ENCODE data around the gene AJAP1.

The AJAP1 gene

GRCh38 chr1:4728319-4729089 lies 74.1 kb downstream of the AJAP1 start:
- in situ Hi-C loops (cut with MboI; ENCODE audit: low sequenced_read_pairs) = no loop called here

GRCh38 chr1:4729090-4729471 lies 74.7 kb downstream of the AJAP1 start:
- in situ Hi-C loops (cut with MboI; ENCODE audit: low sequenced_read_pairs) = no loop called here

- in situ Hi-C loops (cut with MboI; ENCODE audit: low sequenced_read_pairs) = no loop called here
These were observed 75.7 kb downstream of the AJAP1 start for GRCh38 chr1:4730078-4730477.

DNA sequence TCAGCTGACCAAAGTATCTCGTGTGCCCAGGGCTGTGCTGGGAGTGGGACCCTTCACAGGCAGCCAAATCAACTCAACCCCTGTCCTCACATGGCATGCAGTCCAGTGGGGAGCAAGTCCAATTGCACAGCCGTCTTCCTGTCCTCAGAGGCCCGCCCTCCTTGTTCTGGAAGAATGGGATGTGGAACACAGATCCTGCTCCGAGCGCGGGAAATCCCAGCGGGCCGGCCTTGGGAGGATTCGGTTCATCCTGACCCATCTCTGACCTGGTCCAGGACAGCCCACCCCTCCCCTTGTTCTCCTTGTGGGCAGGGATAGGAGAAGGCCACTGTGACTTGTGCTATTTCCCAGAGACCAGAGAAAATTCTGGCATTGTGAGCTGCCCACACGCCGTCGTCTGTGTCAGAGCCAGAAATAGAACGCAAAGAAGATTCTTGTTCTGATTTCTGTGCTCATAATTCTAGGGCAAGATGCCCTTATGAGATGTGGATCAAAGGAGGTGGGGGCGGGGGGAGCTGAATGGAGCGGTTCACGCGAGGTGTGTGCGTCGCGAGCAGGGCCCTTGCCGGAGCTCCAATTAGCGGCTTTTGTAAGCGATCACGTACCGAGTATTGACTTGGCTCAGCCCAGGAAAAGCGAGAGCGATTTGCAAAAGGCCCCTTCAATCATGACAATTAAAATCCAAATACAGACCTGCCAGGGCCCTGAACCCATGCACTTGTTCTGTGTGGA lies 79.2 kb downstream of the AJAP1 start:
- in situ Hi-C loops (cut with MboI; ENCODE audit: low sequenced_read_pairs) = no loop called here

DNA sequence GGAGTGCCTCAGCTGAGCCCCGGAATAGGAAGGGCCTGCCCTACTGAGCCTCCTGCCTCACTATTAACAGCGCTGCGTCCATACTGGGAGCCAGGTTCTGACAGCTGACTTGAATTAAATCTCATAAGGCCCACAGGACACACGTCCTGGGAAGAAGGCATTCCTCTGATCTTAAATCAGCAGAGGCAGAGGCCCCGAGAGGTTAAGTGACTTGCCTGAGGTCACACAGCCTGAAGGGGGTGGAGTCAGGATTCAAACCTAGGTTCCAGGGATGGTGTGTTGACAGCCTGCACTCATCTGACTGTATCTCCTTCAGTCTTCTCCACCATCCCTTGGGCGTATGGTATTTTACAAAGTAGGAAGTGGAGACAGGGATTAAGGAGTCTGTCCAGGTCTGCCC lies 79.8 kb downstream of the AJAP1 start:
- in situ Hi-C loops (cut with MboI; ENCODE audit: low sequenced_read_pairs) = no loop called here

DNA sequence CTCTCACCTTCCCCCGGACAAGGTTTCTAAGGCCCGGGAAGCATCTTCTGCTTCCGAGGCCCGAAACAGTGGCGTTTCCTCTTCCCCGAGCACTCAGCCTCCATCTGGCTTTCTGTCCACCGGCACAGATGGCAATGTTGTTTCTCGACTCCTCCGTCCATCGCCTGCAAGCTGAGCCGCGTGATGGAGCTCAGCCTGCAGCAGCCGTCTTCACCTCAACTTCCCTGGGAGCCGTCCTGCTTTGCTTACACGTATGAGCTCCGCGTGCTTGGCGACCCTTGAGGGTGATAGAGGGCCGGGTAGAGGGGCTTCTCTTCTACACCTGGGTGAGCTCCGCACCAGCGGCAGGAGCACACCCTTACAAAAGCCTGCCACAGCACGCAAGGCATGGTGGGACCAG lies 80.4 kb downstream of the AJAP1 start:
- in situ Hi-C loops (cut with MboI; ENCODE audit: low sequenced_read_pairs) = no loop called here

- in situ Hi-C loops (cut with MboI; ENCODE audit: low sequenced_read_pairs) = no loop called here
These were observed 81.8 kb downstream of the AJAP1 start for GRCh38 chr1:4736254-4736653.

DNA sequence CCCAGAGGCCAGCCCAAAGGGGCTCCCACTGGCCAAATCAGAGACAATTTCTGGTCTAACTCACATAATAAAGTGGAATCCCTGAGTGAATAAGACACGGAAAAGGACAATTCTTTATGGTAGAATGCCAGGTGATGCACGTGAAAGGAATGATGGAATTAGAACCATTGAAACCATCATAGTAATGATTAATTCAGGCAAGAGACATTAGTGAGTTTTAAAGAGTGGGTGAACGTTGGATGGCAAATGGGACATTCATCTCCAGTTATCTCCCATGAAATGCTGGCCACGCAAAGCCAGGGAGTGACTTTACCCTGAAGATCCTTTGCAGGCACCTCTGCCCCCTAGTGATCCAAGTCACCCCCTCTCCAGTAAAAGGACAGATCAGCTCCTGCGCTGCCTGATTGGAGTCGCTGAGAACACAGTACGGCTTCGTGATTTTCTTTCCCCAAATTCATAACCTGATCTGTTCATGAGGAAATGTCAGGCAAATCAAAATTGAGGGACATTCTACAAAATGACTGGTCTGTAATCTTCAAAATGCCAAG lies 87.5 kb downstream of the AJAP1 start:
- in situ Hi-C loops (cut with MboI; ENCODE audit: low sequenced_read_pairs) = no loop called here

DNA sequence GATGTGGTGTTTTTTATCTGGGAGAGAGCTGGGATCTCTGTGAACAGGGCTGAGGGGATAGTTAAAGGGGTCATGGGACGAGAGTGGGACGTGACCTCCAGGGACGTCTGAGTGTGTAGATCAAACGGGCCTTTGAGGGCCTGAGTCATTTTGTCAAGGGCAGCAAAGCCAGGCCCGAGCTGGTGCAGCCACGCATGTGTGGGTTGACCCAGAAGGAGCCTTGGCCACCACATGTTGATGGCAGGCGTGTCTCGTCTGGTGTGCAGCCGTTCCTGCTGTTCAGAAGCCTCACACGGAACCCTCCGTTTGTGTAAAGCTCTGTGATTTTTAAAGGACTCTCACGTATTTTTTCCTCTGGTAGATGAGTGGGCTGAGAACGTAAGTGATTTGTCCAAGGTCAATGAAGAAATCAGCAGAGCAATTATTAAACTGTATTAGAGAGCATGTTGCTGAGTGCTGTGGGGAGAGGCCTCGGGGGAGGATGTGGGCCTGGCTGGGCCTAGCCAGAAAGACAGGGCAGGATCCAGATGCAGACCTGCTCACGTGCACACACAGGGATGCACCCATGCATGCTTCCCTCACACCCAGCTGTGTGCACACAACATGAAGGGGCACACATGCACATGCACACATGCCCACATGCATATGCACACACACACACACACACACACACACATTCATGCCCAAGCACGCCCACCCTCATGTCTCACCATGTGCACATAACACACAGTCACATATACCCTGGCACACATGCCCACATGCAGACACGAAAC lies 89.8 kb downstream of the AJAP1 start:
- in situ Hi-C loops (cut with MboI; ENCODE audit: low sequenced_read_pairs) = no loop called here

GRCh38 chr1:4745560-4745959 lies 91.2 kb downstream of the AJAP1 start:
- in situ Hi-C loops (cut with MboI; ENCODE audit: low sequenced_read_pairs) = no loop called here

DNA sequence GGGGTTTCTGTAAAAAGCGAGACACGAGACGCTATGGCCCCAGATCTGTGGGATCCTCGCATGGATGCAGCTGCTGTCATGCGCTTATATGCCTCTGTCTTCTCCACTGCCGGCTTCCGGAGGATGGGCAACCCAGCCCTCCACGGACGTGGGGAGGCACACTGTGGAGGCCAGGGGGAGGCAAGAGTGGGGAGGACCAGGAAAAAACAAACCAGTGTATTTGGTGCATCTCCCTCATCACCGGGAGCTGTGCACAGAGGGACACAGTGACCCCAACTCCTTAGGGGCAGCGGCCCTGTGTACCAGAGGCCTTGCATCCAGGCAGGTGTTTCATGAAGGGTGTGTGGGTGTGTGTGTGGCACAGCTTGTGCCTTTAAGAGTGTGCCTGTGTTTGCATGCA lies 95.0 kb downstream of the AJAP1 start:
- in situ Hi-C loops (cut with MboI; ENCODE audit: low sequenced_read_pairs) = no loop called here

GRCh38 chr1:4750177-4750576 lies 95.8 kb downstream of the AJAP1 start:
- in situ Hi-C loops (cut with MboI; ENCODE audit: low sequenced_read_pairs) = no loop called here

- in situ Hi-C loops (cut with MboI; ENCODE audit: low sequenced_read_pairs) = no loop called here
These were observed 97.7 kb downstream of the AJAP1 start for GRCh38 chr1:4752059-4752458.

DNA sequence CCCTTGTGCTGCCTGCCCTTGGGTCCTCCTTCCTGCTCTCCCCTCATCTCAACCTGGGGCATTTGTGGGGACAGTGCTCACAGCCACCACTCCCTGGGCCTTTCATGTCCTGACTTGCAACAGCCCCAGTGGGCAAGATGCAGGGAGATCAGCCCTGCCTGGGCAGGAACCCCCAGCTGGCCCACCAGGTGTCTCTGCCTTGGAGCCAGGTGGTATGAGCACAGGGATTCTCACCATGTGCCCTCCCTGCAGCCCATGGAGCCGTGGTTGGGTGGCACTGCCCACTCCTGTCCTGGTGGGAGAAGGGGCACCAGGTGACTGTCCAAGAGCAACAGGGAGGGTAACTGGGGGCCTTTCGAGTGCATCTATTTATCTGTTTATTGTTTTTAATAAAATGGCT lies 100.4 kb downstream of the AJAP1 start:
- in situ Hi-C loops (cut with MboI; ENCODE audit: low sequenced_read_pairs) = no loop called here

- in situ Hi-C loops (cut with MboI; ENCODE audit: low sequenced_read_pairs) = no loop called here
These were observed 101.0 kb downstream of the AJAP1 start for GRCh38 chr1:4755301-4755845.

- in situ Hi-C loops (cut with MboI; ENCODE audit: low sequenced_read_pairs) = no loop called here
These were observed 101.6 kb downstream of the AJAP1 start for GRCh38 chr1:4755864-4756504.

GRCh38 chr1:4756851-4757580 lies 102.6 kb downstream of the AJAP1 start:
- in situ Hi-C loops (cut with MboI; ENCODE audit: low sequenced_read_pairs) = no loop called here

DNA sequence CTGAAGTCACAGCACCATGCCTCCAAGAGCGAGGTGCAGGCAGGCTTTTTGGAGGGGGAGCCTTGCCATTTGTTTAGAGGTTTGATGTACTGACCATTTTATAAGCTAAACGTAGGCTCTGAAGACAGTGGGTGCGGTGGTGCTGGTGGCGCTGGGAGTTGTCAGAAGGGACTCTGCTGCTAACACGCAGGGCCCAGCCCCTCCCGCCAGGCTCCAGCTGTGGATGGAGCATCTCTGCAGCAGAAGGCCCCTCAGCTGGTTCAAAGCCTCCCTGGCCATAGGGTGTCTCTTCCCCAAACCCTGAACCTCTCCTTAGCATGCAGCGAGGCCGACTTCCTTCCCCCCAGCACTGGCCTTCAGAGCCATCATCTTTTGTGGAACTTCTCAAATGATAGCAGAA lies 105.3 kb downstream of the AJAP1 start:
- in situ Hi-C loops (cut with MboI; ENCODE audit: low sequenced_read_pairs) = no loop called here

- in situ Hi-C loops (cut with MboI; ENCODE audit: low sequenced_read_pairs) = no loop called here
These were observed 105.7 kb downstream of the AJAP1 start for GRCh38 chr1:4760088-4760487.

DNA sequence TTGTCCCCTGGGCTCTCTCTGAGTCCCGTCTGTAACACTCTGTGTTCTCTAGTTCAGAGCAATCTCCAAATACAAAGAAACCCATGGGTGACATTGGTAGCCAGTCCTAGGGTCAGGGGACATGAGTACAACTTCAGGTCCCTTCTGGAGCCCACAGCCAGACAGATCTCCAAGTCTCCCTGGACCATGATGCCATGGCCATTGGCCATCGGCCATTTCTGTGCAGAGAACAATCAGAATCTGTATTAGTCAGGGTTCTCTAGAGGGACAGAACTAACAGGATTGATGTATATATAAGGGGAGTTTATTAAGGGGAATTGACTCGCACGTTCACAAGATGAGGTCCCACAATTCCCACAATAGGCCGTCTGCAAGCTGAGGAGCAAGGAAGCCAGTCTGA lies 106.9 kb downstream of the AJAP1 start:
- in situ Hi-C loops (cut with MboI; ENCODE audit: low sequenced_read_pairs) = no loop called here
